Effector memory CD4-positive, alpha-beta T cell (primary cell): ENCODE measurements around the gene GLIS2.

Experiments used
- DNase-seq, 3 donors: peaks; one replicate each; pipeline ENCODE4 v3.0.0-alpha.2; 2020
- H3K27ac ChIP-seq: 2 replicates; pipeline ENCODE4 v1.7.0; 2013; ENCODE audit warnings: mild to moderate bottlenecking, low read length, moderate library complexity; ENCODE audit not compliant: insufficient read depth, poor library complexity, severe bottlenecking
- H3K27me3 ChIP-seq: replicated peaks from 2 replicates; pipeline ENCODE4 v1.7.0; 2013; ENCODE audit warnings: mild to moderate bottlenecking, low read length; ENCODE audit not compliant: insufficient read depth, control insufficient read depth, poor library complexity, severe bottlenecking
- H3K36me3 ChIP-seq: 2 replicates; pipeline ENCODE4 v1.7.0; 2013; ENCODE audit warnings: mild to moderate bottlenecking, low read length, moderate library complexity; ENCODE audit not compliant: control insufficient read depth, insufficient read depth
- H3K4me1 ChIP-seq: 2 replicates; pipeline ENCODE4 v1.7.0; 2013; ENCODE audit warnings: low read length, mild to moderate bottlenecking; ENCODE audit not compliant: control insufficient read depth, insufficient read depth, poor library complexity, severe bottlenecking
- H3K4me3 ChIP-seq: 2 replicates; pipeline ENCODE4 v1.7.0; 2013; ENCODE audit warnings: low read length, low read depth, mild to moderate bottlenecking; ENCODE audit not compliant: insufficient read depth, poor library complexity, severe bottlenecking
- H3K9me3 ChIP-seq: 2 replicates; pipeline ENCODE4 v1.7.0; 2013; ENCODE audit warnings: mild to moderate bottlenecking, low read length, moderate library complexity; ENCODE audit not compliant: control insufficient read depth

GLIS2 gene

GRCh38 chr16:4376126-4376892 lies 60.4 kb downstream of the GLIS2 start:
- no peaks in the 10 kb centered on the region for H3K9me3 ChIP-seq
- H3K27me3 ChIP-seq = no peaks in the 10 kb centered on the region
- no peak overlapping the region for H3K4me3 ChIP-seq
- peaks cover 34% of the 10 kb centered on the region for H3K4me1 ChIP-seq
- no peak for DNase-seq
- H3K27ac ChIP-seq = no peak overlapping the region
- H3K36me3 ChIP-seq = peaks cover 37% of the 10 kb centered on the region

- H3K4me3 ChIP-seq = no peak overlapping the region
- no peaks in the 10 kb centered on the region for H3K27me3 ChIP-seq
- no peaks in the 10 kb centered on the region for H3K9me3 ChIP-seq
- DNase-seq = no peak
- peaks cover 34% of the 10 kb centered on the region for H3K4me1 ChIP-seq
- peaks cover 44% of the 10 kb centered on the region for H3K36me3 ChIP-seq
- H3K27ac ChIP-seq = no peak overlapping the region
These were observed 61.2 kb downstream of the GLIS2 start for GRCh38 chr16:4376893-4377572.

- no peak for DNase-seq
- Histone ChIP-seq H3K9me3 (no peaks in the 10 kb centered on the region), H3K4me1 (peaks cover 27% of the 10 kb centered on the region), H3K27me3 (no peaks in the 10 kb centered on the region), H3K4me3 (no peak overlapping the region), H3K36me3 (peaks cover 50% of the 10 kb centered on the region), H3K27ac (no peak overlapping the region)
These were observed 61.8 kb downstream of the GLIS2 start for GRCh38 chr16:4377573-4378154.

- Histone ChIP-seq H3K36me3 (peaks cover 55% of the 10 kb centered on the region), H3K9me3 (no peaks in the 10 kb centered on the region), H3K27me3 (no peaks in the 10 kb centered on the region), H3K4me1 (peaks cover 22% of the 10 kb centered on the region), H3K27ac (no peak overlapping the region), H3K4me3 (no peak overlapping the region)
- DNase-seq = no peak
These were observed 62.3 kb downstream of the GLIS2 start for GRCh38 chr16:4378161-4378666.

GRCh38 chr16:4378999-4379690 lies 63.3 kb downstream of the GLIS2 start:
- DNase-seq = no peak
- Histone ChIP-seq H3K4me1 (peaks cover 14% of the 10 kb centered on the region), H3K4me3 (no peak overlapping the region), H3K36me3 (peaks cover 64% of the 10 kb centered on the region), H3K27me3 (no peaks in the 10 kb centered on the region), H3K9me3 (no peaks in the 10 kb centered on the region), H3K27ac (no peak overlapping the region)

- DNase-seq = no peak
- Histone ChIP-seq H3K9me3 (no peaks in the 10 kb centered on the region), H3K27me3 (no peaks in the 10 kb centered on the region), H3K36me3 (peaks cover 76% of the 10 kb centered on the region), H3K4me1 (peaks cover 4% of the 10 kb centered on the region), H3K4me3 (no peak overlapping the region), H3K27ac (no peak overlapping the region)
These were observed 64.5 kb downstream of the GLIS2 start for GRCh38 chr16:4380119-4381063.

- Histone ChIP-seq H3K36me3 (peaks cover 82% of the 10 kb centered on the region), H3K9me3 (no peaks in the 10 kb centered on the region), H3K27ac (no peak overlapping the region), H3K27me3 (no peaks in the 10 kb centered on the region), H3K4me3 (no peak overlapping the region), H3K4me1 (no peaks in the 10 kb centered on the region)
- DNase-seq = no peak
These were observed 65.4 kb downstream of the GLIS2 start for GRCh38 chr16:4381072-4381934.

GRCh38 chr16:4381935-4382794 lies 66.3 kb downstream of the GLIS2 start:
- DNase-seq = no peak
- Histone ChIP-seq H3K4me1 (no peaks in the 10 kb centered on the region), H3K27ac (no peak overlapping the region), H3K4me3 (no peak overlapping the region), H3K27me3 (no peaks in the 10 kb centered on the region), H3K36me3 (peaks cover 88% of the 10 kb centered on the region), H3K9me3 (no peaks in the 10 kb centered on the region)
